IPS DF 6.9 (cell line): ENCODE results near the gene SLC37A2.
A peak's percentile ranks its signal among the peaks of the same experiment; 100 is the strongest.
"Not testable (repeated sequence)": the region's sequence is repeated elsewhere in the genome, so short reads cannot be mapped to it uniquely, and the experiment has no call there.

Source experiments
- DNase-seq: peaks from one replicate; pipeline ENCODE4 v3.0.0-alpha.2; 2013; ENCODE audit warnings: low read depth, low spot score
- H3K27ac ChIP-seq: one replicate; pipeline ENCODE4 v1.5.1; 2013; ENCODE audit warnings: low read length, control low read depth
- H3K27me3 ChIP-seq: 2 replicates; pipeline ENCODE4 v1.6.1; 2013; ENCODE audit warnings: mild to moderate bottlenecking, low read length; ENCODE audit not compliant: control insufficient read depth, insufficient read depth
- H3K36me3 ChIP-seq: 2 replicates; pipeline ENCODE4 v1.6.1; 2013; ENCODE audit warnings: low read length; ENCODE audit not compliant: control insufficient read depth, insufficient read depth
- H3K4me1 ChIP-seq: 2 replicates; pipeline ENCODE4 v1.6.1; 2013; ENCODE audit warnings: low read length; ENCODE audit not compliant: control insufficient read depth, insufficient read depth
- H3K4me3 ChIP-seq: 2 replicates; pipeline ENCODE4 v1.5.1; 2013; ENCODE audit warnings: mild to moderate bottlenecking, low read length
- H3K9me3 ChIP-seq: 2 replicates; pipeline ENCODE4 v1.6.1; 2013; ENCODE audit warnings: low read length, inconsistent platforms; ENCODE audit not compliant: control insufficient read depth, insufficient read depth
- WGBS: extraction: QIAGEN DNeasy Blood & Tissue Kit; methylation state at CpG from one replicate; pipeline ENCODE4 v1.1.7; 2013; ENCODE audit warnings: mixed read lengths, missing lambda C conversion rate; ENCODE audit not compliant: insufficient read length, insufficient coverage; 5-methylcytosine and 5-hydroxymethylcytosine counted together

The SLC37A2 gene

DNA sequence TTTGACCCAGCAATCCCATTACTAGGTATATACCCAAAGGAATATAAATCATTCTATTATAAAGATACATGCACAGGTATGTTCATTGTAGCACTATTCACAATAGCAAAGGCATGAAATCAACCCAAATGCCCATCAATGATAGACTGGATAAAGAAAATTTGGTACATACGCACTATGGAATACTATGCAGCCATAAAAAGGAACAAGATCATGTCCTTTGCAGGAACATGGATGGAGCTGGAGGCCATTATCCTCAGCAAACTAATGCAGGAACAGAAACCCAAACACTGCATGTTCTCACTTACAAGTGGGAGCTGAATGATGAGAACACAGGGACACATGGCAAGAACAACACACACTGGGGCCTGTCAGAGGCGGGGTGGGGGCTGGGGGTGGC lies 7.0 kb upstream of the SLC37A2 start:
- not testable (repeated sequence) for H3K9me3 ChIP-seq, H3K27me3 ChIP-seq, H3K36me3 ChIP-seq, H3K4me3 ChIP-seq, H3K27ac ChIP-seq, H3K4me1 ChIP-seq, DNase-seq
- no CpG with 5 or more reads among the region's 2 CpGs for WGBS

DNA sequence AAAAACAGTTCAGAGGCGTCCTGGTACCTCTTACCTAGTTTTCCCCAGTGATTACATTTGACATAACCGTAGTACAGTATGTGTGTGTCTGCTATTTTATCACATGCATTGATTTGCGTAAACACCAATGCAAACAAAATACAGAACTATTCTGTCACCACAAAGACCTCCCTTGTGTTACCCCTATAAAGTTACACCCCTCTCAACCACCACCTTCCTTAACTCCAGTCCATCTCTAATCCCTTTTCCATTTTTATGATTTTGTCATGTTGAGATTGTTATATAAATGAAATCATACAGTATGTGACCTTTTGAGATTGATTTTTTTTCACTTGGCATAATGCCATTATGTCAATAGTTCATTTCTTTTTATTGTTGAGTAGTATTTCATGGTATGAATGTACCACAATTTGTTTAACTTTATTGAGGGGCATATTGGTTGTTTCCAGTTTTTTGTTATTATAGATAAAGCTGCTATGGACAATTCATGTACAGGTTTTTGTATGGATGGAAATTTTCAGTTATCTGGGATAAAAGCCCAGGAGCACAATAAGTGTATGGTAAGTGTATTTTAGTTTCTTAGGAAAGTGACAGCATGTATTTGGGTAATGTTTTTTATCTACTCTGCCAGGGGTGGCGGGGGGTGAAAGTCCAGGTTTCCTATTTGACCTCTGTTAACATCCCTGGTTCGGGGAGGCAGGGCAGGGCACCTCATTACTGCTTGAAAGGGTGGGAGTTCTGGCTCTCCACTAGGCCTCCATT lies 6.0 kb upstream of the SLC37A2 start:
- no peaks in the 10 kb centered on the region for H3K36me3 ChIP-seq
- DNase-seq: no peak
- no peaks in the 10 kb centered on the region for H3K9me3 ChIP-seq
- H3K27me3 ChIP-seq: peaks cover 7% of the 10 kb centered on the region; the same call in 1 of the 2 replicates
- H3K4me3 ChIP-seq: no peak overlapping the region
- no peak overlapping the region for H3K27ac ChIP-seq
- no peaks in the 10 kb centered on the region for H3K4me1 ChIP-seq
- WGBS: no CpG with 5 or more reads among the region's 5 CpGs

DNA sequence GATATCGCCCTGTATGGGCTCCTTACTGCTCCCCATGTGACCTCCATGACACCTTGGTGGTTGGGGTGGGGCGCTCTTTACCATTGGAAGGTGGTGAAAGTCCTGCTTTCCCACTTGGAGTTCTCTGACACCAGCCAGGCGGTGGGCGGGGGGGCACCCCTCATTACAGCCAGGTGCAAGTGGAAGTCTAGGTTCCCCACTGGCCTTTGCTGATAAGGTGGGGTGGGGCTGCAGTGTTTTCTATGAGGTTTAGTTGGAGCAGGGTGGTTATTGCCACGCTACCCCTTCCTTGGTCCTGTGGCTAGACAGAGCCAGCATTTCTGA lies 5.5 kb upstream of the SLC37A2 start:
- DNase-seq: no peak
- H3K36me3 ChIP-seq: no peaks in the 10 kb centered on the region
- no peak overlapping the region for H3K4me3 ChIP-seq
- no CpG with 5 or more reads among the region's 5 CpGs for WGBS
- peaks cover 13% of the 10 kb centered on the region; the same call in 1 of the 2 replicates for H3K27me3 ChIP-seq
- H3K27ac ChIP-seq: no peak overlapping the region
- H3K9me3 ChIP-seq: no peaks in the 10 kb centered on the region
- no peaks in the 10 kb centered on the region for H3K4me1 ChIP-seq

DNA sequence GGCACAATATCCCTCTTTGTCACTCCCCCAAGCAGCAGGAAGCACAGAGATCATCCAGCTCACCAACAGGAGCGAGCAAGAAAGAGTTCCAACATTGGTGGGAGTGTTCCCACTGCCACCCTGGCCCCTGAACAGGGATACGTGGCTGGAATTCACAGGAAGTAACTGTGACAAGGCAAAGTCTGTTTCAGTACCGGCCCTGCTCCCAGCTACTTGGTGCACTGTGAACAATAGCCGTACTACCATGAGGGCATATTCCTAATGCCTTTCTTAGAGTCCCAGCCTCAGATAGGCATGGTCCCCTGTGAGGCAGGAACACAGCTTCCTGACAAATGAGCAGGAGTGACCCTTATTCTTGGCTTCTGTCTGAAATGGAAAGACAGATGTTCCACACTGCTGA lies 1.8 kb upstream of the SLC37A2 start:
- no CpG with 5 or more reads among the region's 4 CpGs for WGBS
- Histone ChIP-seq H3K4me1 (no peaks in the 10 kb centered on the region), H3K36me3 (no peaks in the 10 kb centered on the region), H3K9me3 (no peaks in the 10 kb centered on the region), H3K27me3 (peaks cover 14% of the 10 kb centered on the region; the same call in 1 of the 2 replicates), H3K4me3 (no peak overlapping the region), H3K27ac (no peak overlapping the region)
- DNase-seq: no peak

DNA sequence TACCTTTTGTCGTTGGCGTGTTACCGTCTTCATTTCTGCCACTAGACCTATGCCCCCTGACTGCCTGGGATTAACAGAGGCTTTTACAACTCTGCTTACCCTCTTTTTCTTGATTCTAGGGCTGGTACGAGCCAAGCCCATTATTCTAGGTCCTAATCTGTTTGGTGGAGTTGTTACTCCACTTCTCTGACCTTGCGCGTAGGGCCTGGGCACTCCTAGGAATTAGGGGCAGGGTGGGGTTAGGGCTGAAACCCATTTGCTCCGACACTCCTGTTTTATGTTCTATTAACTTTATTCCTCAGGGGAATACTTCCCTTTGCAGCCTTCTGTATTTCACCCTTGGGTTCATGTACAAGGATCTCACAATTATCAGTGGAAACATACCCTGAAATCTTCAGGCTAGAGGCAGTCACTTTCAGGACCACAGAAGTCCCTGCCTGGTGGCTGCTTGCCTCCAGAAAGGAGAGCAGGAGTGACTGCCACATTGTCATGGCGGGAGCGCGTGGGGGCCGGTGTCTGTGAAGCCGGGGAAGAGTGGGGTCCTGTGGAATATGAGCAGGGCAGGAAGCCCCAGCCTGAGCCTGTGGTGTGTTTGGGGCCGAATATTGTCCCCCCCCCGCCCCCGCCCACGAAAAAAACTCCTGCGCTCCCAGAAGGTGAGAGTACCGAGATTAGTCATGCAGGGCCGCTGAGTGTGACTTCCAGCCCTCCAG lies 731 bp upstream of the SLC37A2 start:
- no CpG with 5 or more reads among the region's 19 CpGs for WGBS
- no peaks in the 10 kb centered on the region for H3K36me3 ChIP-seq
- no peaks in the 10 kb centered on the region for H3K4me1 ChIP-seq
- no peak for DNase-seq
- no peaks in the 10 kb centered on the region for H3K9me3 ChIP-seq
- peak overlapping the region; percentile 49; the same call in 1 of the 2 replicates for H3K4me3 ChIP-seq
- no peak overlapping the region for H3K27ac ChIP-seq
- H3K27me3 ChIP-seq: peaks cover 14% of the 10 kb centered on the region; the same call in 1 of the 2 replicates

DNA sequence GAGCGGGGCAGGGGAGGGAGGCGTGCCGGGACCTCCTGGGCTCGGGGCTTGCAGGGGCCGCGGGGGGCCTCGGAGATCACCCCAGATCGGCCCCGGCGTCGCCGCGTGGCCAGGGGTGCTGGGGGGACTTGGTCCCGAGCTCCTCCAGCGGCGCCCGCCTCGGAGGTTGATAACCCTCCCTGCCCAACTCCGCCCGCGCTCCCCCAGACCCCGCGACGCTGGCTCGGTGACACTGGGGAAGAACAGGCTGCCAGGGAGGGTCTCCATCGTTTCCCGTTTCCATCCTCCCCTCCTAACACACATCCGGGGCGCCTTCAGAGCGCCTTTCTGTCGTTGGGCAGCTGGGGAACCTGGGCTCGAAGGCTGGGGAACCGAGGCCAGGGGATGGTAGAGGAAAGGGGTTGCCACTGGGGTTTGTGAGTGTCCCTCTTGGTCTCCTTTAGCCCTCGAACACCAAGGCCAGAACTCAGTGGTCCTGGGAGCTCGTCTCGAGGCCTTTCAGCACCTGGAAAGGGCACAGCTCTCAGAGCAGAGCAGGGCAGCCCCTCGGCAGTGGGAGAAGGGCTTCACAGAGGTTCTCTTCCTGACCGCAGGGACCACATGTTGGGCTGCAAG lies 431 bp downstream of the SLC37A2 start:
- Histone ChIP-seq H3K27me3 (peaks cover 14% of the 10 kb centered on the region; the same call in 1 of the 2 replicates), H3K36me3 (no peaks in the 10 kb centered on the region), H3K4me3 (peak overlapping the region; percentile 49; the same call in 1 of the 2 replicates), H3K27ac (no peak overlapping the region), H3K9me3 (no peaks in the 10 kb centered on the region), H3K4me1 (no peaks in the 10 kb centered on the region)
- DNase-seq: no peak
- WGBS: no CpG with 5 or more reads among the region's 38 CpGs

DNA sequence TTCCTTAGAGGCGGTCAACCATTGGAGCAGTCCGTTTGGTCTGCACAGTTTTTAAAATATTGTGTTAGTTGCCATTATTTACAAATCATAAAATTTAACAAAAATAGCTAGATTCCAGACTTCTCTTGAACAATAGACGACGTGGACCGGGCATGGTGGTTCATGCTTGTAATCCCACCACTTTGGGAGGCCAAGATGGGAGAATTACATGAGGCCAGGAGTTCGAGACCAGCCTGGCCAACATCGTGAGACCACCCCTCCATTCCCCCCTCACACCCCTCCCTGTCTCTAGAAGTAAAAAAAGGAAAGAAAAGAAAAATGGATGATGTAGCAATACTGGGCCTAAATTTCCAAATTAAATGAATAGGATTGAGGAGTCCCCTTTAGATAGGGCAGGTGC lies 965 bp downstream of the SLC37A2 start:
- no peak for DNase-seq
- H3K36me3 ChIP-seq: no peaks in the 10 kb centered on the region
- WGBS: no CpG with 5 or more reads among the region's 7 CpGs
- no peak overlapping the region for H3K27ac ChIP-seq
- H3K9me3 ChIP-seq: no peaks in the 10 kb centered on the region
- peaks cover 14% of the 10 kb centered on the region; the same call in 1 of the 2 replicates for H3K27me3 ChIP-seq
- H3K4me1 ChIP-seq: no peaks in the 10 kb centered on the region
- H3K4me3 ChIP-seq: peak overlapping the region; percentile 49; the same call in 1 of the 2 replicates

DNA sequence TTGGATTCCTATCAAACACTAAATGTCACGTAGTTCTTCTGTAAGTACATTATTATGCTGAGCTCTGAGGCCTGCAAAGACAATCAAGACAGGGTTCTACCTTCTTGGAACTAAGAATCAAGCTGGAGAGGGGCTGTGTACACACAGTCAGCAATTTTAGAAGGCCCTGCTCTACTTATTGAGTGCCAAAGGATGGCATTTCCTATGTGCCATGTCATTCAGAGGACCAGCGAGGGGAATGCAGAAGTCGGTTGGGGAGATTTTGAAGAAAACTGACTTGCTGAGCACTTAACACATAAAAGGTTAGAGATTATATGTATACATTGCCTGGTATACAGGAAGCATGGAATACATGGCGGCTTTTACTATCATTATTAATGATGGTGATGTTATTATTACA lies 5.3 kb downstream of the SLC37A2 start:
- no peaks in the 10 kb centered on the region for H3K4me1 ChIP-seq
- H3K4me3 ChIP-seq: no peak overlapping the region
- DNase-seq: no peak
- WGBS: no CpG with 5 or more reads among the region's 4 CpGs
- no peaks in the 10 kb centered on the region for H3K9me3 ChIP-seq
- H3K27me3 ChIP-seq: no peaks in the 10 kb centered on the region; the same call in 1 of the 2 replicates
- no peak overlapping the region for H3K27ac ChIP-seq
- no peaks in the 10 kb centered on the region for H3K36me3 ChIP-seq

DNA sequence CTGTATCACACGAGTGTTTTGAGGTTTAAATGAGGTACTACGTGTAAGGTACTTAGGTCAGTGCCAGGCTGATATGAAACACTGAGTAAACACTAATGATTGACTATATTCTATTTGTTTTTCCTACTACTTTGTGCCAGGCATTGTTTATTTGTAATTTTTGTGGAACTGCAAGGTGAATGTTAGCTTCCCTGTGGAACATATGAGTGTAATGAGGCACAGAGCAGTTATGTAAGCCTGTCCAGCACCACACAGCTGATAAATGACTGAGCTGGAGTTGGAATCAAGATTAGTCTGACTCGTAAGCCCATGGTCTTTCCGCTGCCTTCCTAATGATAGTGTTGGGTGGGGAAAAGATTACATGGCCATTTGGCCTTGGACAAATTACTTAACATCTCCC lies 5.9 kb downstream of the SLC37A2 start:
- Histone ChIP-seq H3K36me3 (no peaks in the 10 kb centered on the region), H3K4me3 (no peak overlapping the region), H3K27ac (no peak overlapping the region), H3K27me3 (no peaks in the 10 kb centered on the region; the same call in 1 of the 2 replicates), H3K9me3 (no peaks in the 10 kb centered on the region), H3K4me1 (no peaks in the 10 kb centered on the region)
- no CpG with 5 or more reads among the region's 4 CpGs for WGBS
- no peak for DNase-seq

DNA sequence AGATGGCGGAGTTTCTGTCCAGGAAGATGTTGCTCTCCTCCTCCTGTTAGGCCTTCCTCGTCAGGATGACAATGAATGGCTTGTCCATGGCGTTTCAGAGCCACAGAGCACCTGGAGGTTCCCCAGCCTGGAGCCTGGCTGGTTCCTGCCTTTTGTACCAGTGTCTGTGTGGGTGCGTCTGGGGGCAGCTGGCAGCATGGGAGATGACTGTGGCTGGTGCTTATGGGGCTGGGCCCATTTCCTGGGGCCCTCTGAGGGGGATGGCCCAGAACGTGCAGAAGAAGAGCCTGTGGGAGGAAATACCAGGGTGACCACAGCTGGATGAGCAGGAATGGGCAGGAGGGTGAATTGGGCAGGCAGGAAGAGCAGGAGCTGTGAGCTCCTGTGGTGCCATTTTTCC lies 6.7 kb downstream of the SLC37A2 start:
- H3K27me3 ChIP-seq: no peaks in the 10 kb centered on the region
- H3K36me3 ChIP-seq: no peaks in the 10 kb centered on the region
- no CpG with 5 or more reads among the region's 5 CpGs for WGBS
- no peak overlapping the region for H3K4me3 ChIP-seq
- no peak for DNase-seq
- no peaks in the 10 kb centered on the region for H3K9me3 ChIP-seq
- no peak overlapping the region for H3K27ac ChIP-seq
- no peaks in the 10 kb centered on the region for H3K4me1 ChIP-seq
